A549 (cell line): ENCODE results near the gene CCNL1. TPM values are rescaled to one million over a fixed set of nuclear protein-coding genes. Genes with fewer than 3 reads are reported as not detected.
"Not testable (repeated sequence)": the region's sequence is repeated elsewhere in the genome, so short reads cannot be mapped to it uniquely, and the experiment has no call there.

Experiments
- ATAC-seq, 2 experiments: fragments of 200-7000 bp in 1 of 2; fragments of >200 bp in 1 of 2; cut with Nextera tagmentation in 1 of 2; cut with Tn5 transposase in 1 of 2; 3 replicates each; pipeline versions ENCODE4 v1.8.0 to v1.9.1; 2018 to 2020; ENCODE audit warnings: mild to moderate bottlenecking in 1 of 2, moderate library complexity in 1 of 2
- CTCF ChIA-PET: fragments of 300-600 bp; sonication (Branson Sonifier 250); formaldehyde crosslinking; extraction: SDS; loops from one replicate; lab custom pipeline; 2021; ENCODE audit warnings: antibody characterized with exemption, inconsistent platforms; lab: Yijun Ruan, JAX
- POLR2A ChIA-PET: fragments of 350-600 bp; formaldehyde crosslinking; extraction: SDS; loops from one replicate; lab custom pipeline; 2021; ENCODE audit warnings: antibody characterized with exemption, inconsistent platforms; lab: Yijun Ruan, JAX
- DNase-seq, 2 experiments: peaks; one replicate each; pipeline versions ENCODE4 v3.0.0 to v3.0.0-alpha.2; 2011 to 2016; ENCODE audit warnings: low read depth in 1 of 2, low spot score in 1 of 2
- FAIRE-seq: peaks from 2 replicates; lab custom pipeline; 2011; peaks lifted over from hg19 to GRCh38; lab: Jason Lieb, UNC
- H3K27ac ChIP-seq, 2 experiments: fragments of >200 bp; sonication (Bioruptor Twin); formaldehyde crosslinking; 3 replicates each; pipeline ENCODE4 v1.5.1; 2016 to 2017
- H3K4me1 ChIP-seq: fragments of >200 bp; sonication (Bioruptor Twin); formaldehyde crosslinking; 3 replicates; pipeline ENCODE4 v1.6.1; 2016
- H3K4me2 ChIP-seq: fragments of >200 bp; sonication (Bioruptor Twin); formaldehyde crosslinking; 3 replicates; pipeline ENCODE4 v1.6.1; 2016
- H3K4me3 ChIP-seq: fragments of >200 bp; sonication (Bioruptor Twin); formaldehyde crosslinking; 3 replicates; pipeline ENCODE4 v1.5.1; 2016
- H3K9me3 ChIP-seq: fragments of >200 bp; sonication (Bioruptor Twin); formaldehyde crosslinking; 3 replicates; pipeline ENCODE4 v1.6.1; 2016
- CEBPB ChIP-seq, 2 experiments: fragments of >200 bp in 1 of 2; sonication (Bioruptor Twin) in 1 of 2; formaldehyde crosslinking in 1 of 2; IDR thresholded peaks; 2 replicates each; pipeline ENCODE4 v1.6.1; 2012 to 2016
- EHF ChIP-seq: fragments of 250-450 bp; sonication (Bioruptor Pico); IDR thresholded peaks from 2 replicates; pipeline ENCODE4 v1.5.0; 2020; ENCODE audit warnings: mild to moderate bottlenecking
- FOXS1 ChIP-seq: fragments of 250-450 bp; sonication (Bioruptor Pico); IDR thresholded peaks from 2 replicates; pipeline ENCODE4 v1.5.0; 2020; ENCODE audit warnings: mild to moderate bottlenecking, moderate library complexity
- HEYL ChIP-seq: fragments of 250-450 bp; sonication (Bioruptor Pico); IDR thresholded peaks from 2 replicates; pipeline ENCODE4 v1.8.0; 2021; ENCODE audit warnings: mild to moderate bottlenecking, moderate library complexity
- HOXA7 ChIP-seq: fragments of 250-450 bp; sonication (Bioruptor Pico); IDR thresholded peaks from 2 replicates; pipeline ENCODE4 v1.5.0; 2020; ENCODE audit warnings: mild to moderate bottlenecking, moderate library complexity
- HOXB13 ChIP-seq: fragments of 250-450 bp; sonication (Bioruptor Pico); IDR thresholded peaks from 2 replicates; pipeline ENCODE4 v1.5.0; 2020; ENCODE audit warnings: low read depth, mild to moderate bottlenecking, moderate library complexity
- HOXB5 ChIP-seq: fragments of 250-450 bp; sonication (Bioruptor Pico); IDR thresholded peaks from 2 replicates; pipeline ENCODE4 v1.5.0; 2020; ENCODE audit warnings: mild to moderate bottlenecking, moderate library complexity
- JUNB ChIP-seq: fragments of >200 bp; sonication (Bioruptor Twin); formaldehyde crosslinking; IDR thresholded peaks from 2 replicates; pipeline ENCODE4 v1.6.1; 2016
- KDM5A ChIP-seq: fragments of 200-600 bp; sonication (generic); IDR thresholded peaks from 2 replicates; pipeline ENCODE4 v1.6.1; 2016; ENCODE audit warnings: antibody characterized with exemption, mild to moderate bottlenecking
- MAFK ChIP-seq: fragments of 450-650 bp; IDR thresholded peaks from 2 replicates; pipeline ENCODE4 v1.6.1; 2014; ENCODE audit not compliant: partially characterized antibody
- MYC ChIP-seq: IDR thresholded peaks from 2 replicates; pipeline ENCODE4 v1.6.1; 2012; ENCODE audit warnings: mild to moderate bottlenecking, inconsistent platforms, low read length, improper control_type of control experiment, borderline replicate concordance
- NPAS2 ChIP-seq: fragments of 250-450 bp; sonication (Bioruptor Pico); IDR thresholded peaks from 2 replicates; pipeline ENCODE4 v1.8.0; 2022; ENCODE audit warnings: mild to moderate bottlenecking, moderate library complexity, borderline replicate concordance
- RAD21 ChIP-seq, 2 experiments: fragments of >200 bp in 1 of 2; sonication (Bioruptor Twin) in 1 of 2; formaldehyde crosslinking in 1 of 2; IDR thresholded peaks in 1 of 2; conservative IDR thresholded peaks in 1 of 2; 2 replicates in 1 of 2; 3 replicates in 1 of 2; pipeline ENCODE4 v1.6.1; 2012 to 2018; ENCODE audit warnings: inconsistent platforms in 1 of 2
- RCOR1 ChIP-seq: fragments of 150-350 bp; IDR thresholded peaks from 2 replicates; pipeline ENCODE4 v1.6.1; 2014; ENCODE audit warnings: antibody characterized with exemption, low read length, low read depth
- RFX5 ChIP-seq: fragments of 450-650 bp; IDR thresholded peaks from 2 replicates; pipeline ENCODE4 v1.7.1; 2014; ENCODE audit warnings: antibody characterized with exemption, mild to moderate bottlenecking, moderate library complexity
- RNF2 ChIP-seq: fragments of 200-600 bp; sonication (generic); IDR thresholded peaks from 2 replicates; pipeline ENCODE4 v1.6.1; 2016; ENCODE audit warnings: low read depth, mild to moderate bottlenecking, antibody characterized with exemption, moderate library complexity, borderline replicate concordance
- SMC3 ChIP-seq: fragments of >200 bp; sonication (Bioruptor Twin); formaldehyde crosslinking; IDR thresholded peaks from 3 replicates; pipeline ENCODE4 v1.6.1; 2018; ENCODE audit warnings: inconsistent platforms
- ZC3H11A ChIP-seq: fragments of 450-650 bp; IDR thresholded peaks from 2 replicates; pipeline ENCODE4 v1.6.1; 2014; ENCODE audit warnings: antibody characterized with exemption, mild to moderate bottlenecking
- ZNF302 ChIP-seq: fragments of 250-450 bp; sonication (Bioruptor Pico); IDR thresholded peaks from 2 replicates; pipeline ENCODE4 v1.9.0; 2021; ENCODE audit warnings: inconsistent platforms, mild to moderate bottlenecking, moderate library complexity
- WGBS: methylation state at CpG from one replicate; pipeline ENCODE4 v1.1.6; 2017; ENCODE audit errors: missing lambda C conversion rate; 5-methylcytosine and 5-hydroxymethylcytosine counted together
- polyA plus RNA-seq, 4 experiments: library from polyadenylated mRNA; depleted of rRNA in 3 of 4; stranded (reverse); fragments of >200 nt; fragmentation: RNase III in 1 of 4; extraction: RNeasy Plus Mini Kit Qiagen cat#74134 plus additional on column Dnase treatment in 1 of 4; gene quantifications; 2 replicates in 3 of 4; 3 replicates in 1 of 4; pipeline ENCODE4 v1.2.3, GENCODE V29; 2011 to 2017
- TF ChIP-seq, protein P1 (sequence below): fragments of 450-650 bp; IDR thresholded peaks from 2 replicates; pipeline ENCODE4 v1.6.1; 2014; ENCODE audit warnings: antibody characterized with exemption
- TF ChIP-seq, protein P2 (sequence below): fragments of >200 bp; sonication (Bioruptor Twin); formaldehyde crosslinking; IDR thresholded peaks from 3 replicates; pipeline ENCODE4 v1.6.1; 2016
- TF ChIP-seq, protein P3 (sequence below): fragments of 250-450 bp; sonication (Bioruptor Pico); IDR thresholded peaks from 2 replicates; pipeline ENCODE4 v1.5.0; 2021; ENCODE audit warnings: mild to moderate bottlenecking, moderate library complexity, borderline replicate concordance
- TF ChIP-seq, protein P4 (sequence below): IDR thresholded peaks from 2 replicates; pipeline ENCODE4 v1.6.1; 2012

CCNL1 gene
- polyA plus RNA-seq, 2 of the 4 experiments (the other 2 are of a cell fraction), result 45.1 to 170 TPM

DNA sequence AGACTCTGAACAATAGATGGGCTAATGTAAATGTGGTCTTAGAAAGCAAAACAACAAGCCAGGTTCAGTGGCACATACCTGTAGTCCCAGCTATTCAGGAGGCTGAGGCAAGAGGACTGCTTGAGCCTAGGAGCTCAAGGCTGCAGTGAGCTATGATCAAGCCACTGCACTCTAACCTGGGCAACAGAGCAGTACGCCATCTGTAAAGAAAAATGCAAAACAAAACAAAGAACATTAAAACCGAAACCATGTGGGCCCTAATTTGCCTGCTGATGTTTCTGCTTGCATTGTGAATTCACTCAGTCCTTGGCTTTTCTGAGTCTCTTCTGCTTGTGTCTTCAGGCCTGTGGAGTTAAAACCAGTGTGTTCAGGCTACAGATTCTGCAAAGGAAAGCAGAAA lies 56.7 kb downstream of the CCNL1 start (continued):
- TF ChIP-seq KDM5A (no peak), HOXB13 (CRISPR knock-in tag) (no peak), MAFK (no peak)

DNA sequence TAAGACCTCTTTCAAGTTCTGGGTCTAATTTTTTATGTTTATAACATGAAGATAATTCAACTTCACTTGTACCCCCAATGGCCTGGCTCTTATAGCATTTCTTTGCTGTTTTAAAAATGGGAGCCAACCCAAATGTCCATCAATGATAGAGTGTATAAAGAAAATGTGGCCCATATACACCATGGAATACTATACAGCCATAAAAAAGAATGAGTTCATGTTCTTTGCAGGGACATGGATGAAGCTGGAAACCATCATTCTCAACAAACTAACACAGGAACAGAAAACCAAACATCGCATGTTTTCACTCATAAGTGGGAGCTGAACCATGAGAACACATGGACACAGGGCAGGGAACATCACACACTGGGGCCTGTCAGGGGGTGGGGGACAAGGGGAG lies 57.4 kb downstream of the CCNL1 start:
- 72% methylated on average over 1 of the region's 1 CpG for WGBS
- FAIRE-seq, POLR2A ChIA-PET, H3K4me2 ChIP-seq, H3K27ac ChIP-seq, DNase-seq, H3K9me3 ChIP-seq, H3K4me1 ChIP-seq, H3K4me3 ChIP-seq, ATAC-seq: not testable (repeated sequence)
- CTCF ChIA-PET, result interaction anchor here (0.8 to 5.5 kb wide), 8 partner anchors 11 to 951 kb away, joined by 3 to 29 read pairs (median 4); no protein-coding TSS in a partner anchor

DNA sequence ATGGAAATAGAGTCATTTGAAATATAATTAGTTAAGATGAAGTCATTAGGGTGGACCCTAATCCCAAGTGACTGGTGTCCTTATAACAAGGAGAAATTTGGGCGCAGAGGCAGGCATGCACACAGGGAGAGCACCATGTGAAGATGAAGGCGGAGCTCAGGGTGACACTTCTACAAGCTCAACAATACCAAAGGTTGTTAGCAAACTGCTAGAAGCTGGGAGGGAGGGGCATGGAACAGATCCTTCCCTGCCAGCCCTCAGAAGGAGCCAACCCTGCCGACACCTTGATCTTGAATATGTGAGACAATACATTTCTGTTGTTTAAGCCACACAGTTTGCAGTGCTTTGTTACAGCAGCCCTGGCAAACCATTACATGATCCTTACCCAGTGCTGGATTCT lies 57.8 kb downstream of the CCNL1 start:
- ChIA-PET POLR2A (no interaction called here), CTCF (interaction anchor here (1.0 to 5.5 kb wide), 6 partner anchors 10 to 950 kb away, joined by 3 to 29 read pairs (median 5); no protein-coding TSS in a partner anchor)
- ATAC-seq (no peak), DNase-seq (no peak), FAIRE-seq (no peak)
- Histone ChIP-seq H3K4me1 (peaks cover 9% of the 10 kb centered on the region; the same call in 1 of the 3 replicates), H3K4me2 (no peak overlapping the region), H3K9me3 (no peaks in the 10 kb centered on the region), H3K4me3 (no peak overlapping the region)
- 94% methylated on average over 3 of the region's 3 CpGs for WGBS
- TF ChIP-seq, protein P1, sequence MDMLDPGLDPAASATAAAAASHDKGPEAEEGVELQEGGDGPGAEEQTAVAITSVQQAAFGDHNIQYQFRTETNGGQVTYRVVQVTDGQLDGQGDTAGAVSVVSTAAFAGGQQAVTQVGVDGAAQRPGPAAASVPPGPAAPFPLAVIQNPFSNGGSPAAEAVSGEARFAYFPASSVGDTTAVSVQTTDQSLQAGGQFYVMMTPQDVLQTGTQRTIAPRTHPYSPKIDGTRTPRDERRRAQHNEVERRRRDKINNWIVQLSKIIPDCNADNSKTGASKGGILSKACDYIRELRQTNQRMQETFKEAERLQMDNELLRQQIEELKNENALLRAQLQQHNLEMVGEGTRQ, result no peak
- no peak for TF ChIP-seq HOXB5 (CRISPR knock-in tag)
- no peak for TF ChIP-seq SMC3
- TF ChIP-seq, protein P2, sequence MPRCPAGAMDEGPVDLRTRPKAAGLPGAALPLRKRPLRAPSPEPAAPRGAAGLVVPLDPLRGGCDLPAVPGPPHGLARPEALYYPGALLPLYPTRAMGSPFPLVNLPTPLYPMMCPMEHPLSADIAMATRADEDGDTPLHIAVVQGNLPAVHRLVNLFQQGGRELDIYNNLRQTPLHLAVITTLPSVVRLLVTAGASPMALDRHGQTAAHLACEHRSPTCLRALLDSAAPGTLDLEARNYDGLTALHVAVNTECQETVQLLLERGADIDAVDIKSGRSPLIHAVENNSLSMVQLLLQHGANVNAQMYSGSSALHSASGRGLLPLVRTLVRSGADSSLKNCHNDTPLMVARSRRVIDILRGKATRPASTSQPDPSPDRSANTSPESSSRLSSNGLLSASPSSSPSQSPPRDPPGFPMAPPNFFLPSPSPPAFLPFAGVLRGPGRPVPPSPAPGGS, result no peak
- no peak for TF ChIP-seq ZNF302 (CRISPR knock-in tag)
- no peak for TF ChIP-seq JUNB
- TF ChIP-seq, all 56 proteins: peak for 0
- no peak overlapping the region for H3K27ac ChIP-seq

DNA sequence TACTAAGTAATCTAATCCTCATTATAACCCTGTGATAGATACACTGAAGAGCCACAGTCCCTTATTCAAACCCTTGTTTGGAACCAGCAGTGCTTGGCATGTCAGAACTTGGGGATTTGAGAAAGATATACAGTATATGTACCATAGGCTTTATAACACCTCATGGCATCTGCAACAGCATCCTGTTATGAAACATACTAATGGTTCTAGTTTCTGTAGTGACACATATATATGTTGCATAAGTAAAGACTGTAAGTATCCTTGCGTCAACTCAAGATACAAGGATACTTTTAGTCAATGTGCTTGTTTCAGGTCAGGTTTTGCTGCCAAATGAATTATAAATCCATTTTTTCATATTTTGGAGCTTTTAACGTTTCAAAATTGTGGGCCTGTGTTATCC lies 58.5 kb downstream of the CCNL1 start:
- FAIRE-seq (no peak), ATAC-seq (no peak), DNase-seq (no peak)
- no peak for TF ChIP-seq CEBPB (IDR thresholded peaks at IDR 0.05)
- TF ChIP-seq RFX5, result no peak
- no peak for TF ChIP-seq FOXS1 (CRISPR knock-in tag)
- no peak for TF ChIP-seq RCOR1
- TF ChIP-seq, protein P2, result no peak
- TF ChIP-seq HOXA7, result no peak
- TF ChIP-seq HEYL (CRISPR knock-in tag), result no peak
- no peak for TF ChIP-seq JUNB
- TF ChIP-seq KDM5A, result no peak
- TF ChIP-seq, protein P3, sequence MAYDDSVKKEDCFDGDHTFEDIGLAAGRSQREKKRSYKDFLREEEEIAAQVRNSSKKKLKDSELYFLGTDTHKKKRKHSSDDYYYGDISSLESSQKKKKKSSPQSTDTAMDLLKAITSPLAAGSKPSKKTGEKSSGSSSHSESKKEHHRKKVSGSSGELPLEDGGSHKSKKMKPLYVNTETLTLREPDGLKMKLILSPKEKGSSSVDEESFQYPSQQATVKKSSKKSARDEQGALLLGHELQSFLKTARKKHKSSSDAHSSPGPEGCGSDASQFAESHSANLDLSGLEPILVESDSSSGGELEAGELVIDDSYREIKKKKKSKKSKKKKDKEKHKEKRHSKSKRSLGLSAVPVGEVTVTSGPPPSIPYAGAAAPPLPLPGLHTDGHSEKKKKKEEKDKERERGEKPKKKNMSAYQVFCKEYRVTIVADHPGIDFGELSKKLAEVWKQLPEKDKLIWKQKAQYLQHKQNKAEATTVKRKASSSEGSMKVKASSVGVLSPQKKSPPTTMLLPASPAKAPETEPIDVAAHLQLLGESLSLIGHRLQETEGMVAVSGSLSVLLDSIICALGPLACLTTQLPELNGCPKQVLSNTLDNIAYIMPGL (CRISPR knock-in tag), result no peak
- TF ChIP-seq MYC, result no peak
- TF ChIP-seq RNF2, result no peak
- no peak for TF ChIP-seq EHF (CRISPR knock-in tag)
- TF ChIP-seq RAD21 (conservative IDR thresholded peaks at IDR 0.05 in 1 of 2, IDR thresholded peaks at IDR 0.05 in 1 of 2), result no peak
- TF ChIP-seq NPAS2, result no peak
- no peak for TF ChIP-seq ZC3H11A
- TF ChIP-seq, protein P4, sequence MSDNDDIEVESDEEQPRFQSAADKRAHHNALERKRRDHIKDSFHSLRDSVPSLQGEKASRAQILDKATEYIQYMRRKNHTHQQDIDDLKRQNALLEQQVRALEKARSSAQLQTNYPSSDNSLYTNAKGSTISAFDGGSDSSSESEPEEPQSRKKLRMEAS, result no peak
- CTCF ChIA-PET, result interaction anchor here (0.6 to 5.5 kb wide), 5 partner anchors 10 to 578 kb away, joined by 4 to 29 read pairs (median 6); no protein-coding TSS in a partner anchor
- POLR2A ChIA-PET, result no interaction called here
- no peak overlapping the region for H3K4me2 ChIP-seq
- no peaks in the 10 kb centered on the region for H3K9me3 ChIP-seq
- WGBS, result 49% methylated on average over 2 of the region's 2 CpGs
- peaks cover 9% of the 10 kb centered on the region; the same call in 1 of the 3 replicates for H3K4me1 ChIP-seq
- H3K4me3 ChIP-seq, result no peak overlapping the region
- H3K27ac ChIP-seq, result no peak overlapping the region
